T-helper 17 cell (primary cell): ENCODE results near the gene ICAM1. TPM values are rescaled to one million over a fixed set of nuclear protein-coding genes. Genes with fewer than 3 reads are reported as not detected.

ENCODE experiments used
- ATAC-seq: fragments of 150-1000 bp; cut with Tn5 transposase; 2 replicates; pipeline ENCODE4 v1.10.0; 2021; ENCODE audit warnings: mild to moderate bottlenecking, moderate library complexity
- DNase-seq, 3 donors: peaks; one replicate each; pipeline versions ENCODE4 v3.0.0 to v3.0.0-alpha.2; 2020 to 2021
- H3K9me3 ChIP-seq: one replicate; pipeline ENCODE4 v1.7.0; 2013; ENCODE audit warnings: low read length, mild to moderate bottlenecking; ENCODE audit not compliant: control insufficient read depth, poor library complexity, severe bottlenecking
- H3K27ac Mint-ChIP-seq: one replicate; pipeline ENCODE4 v1.8.0; 2022; ENCODE audit warnings: mild to moderate bottlenecking, moderate library complexity, mixed read lengths
- H3K27me3 Mint-ChIP-seq: one replicate; pipeline ENCODE4 v1.8.0; 2022; ENCODE audit warnings: mixed read lengths
- H3K36me3 Mint-ChIP-seq: one replicate; pipeline ENCODE4 v1.8.0; 2022; ENCODE audit warnings: low read depth, mixed read lengths
- H3K4me1 Mint-ChIP-seq: one replicate; pipeline ENCODE4 v1.8.0; 2022; ENCODE audit warnings: mild to moderate bottlenecking, mixed read lengths
- H3K4me3 Mint-ChIP-seq: one replicate; pipeline ENCODE4 v1.8.0; 2022; ENCODE audit warnings: mild to moderate bottlenecking, moderate library complexity, mixed read lengths
- total RNA-seq, 4 donors: library from RNA in 2 of 4; stranded (reverse) in 2 of 4; gene quantifications; one replicate each; pipeline ENCODE4 v1.2.3 and lab custom pipeline; 2022 to 2026

Gene ICAM1
- total RNA-seq, 2 donors from 2014 or later, result 18.7 to 28.1 TPM

GRCh38 chr19:10295847-10296591 is 25.1 kb downstream of the ICAM1 start:
- no peak for DNase-seq
- H3K27me3 Mint-ChIP-seq, result peaks cover 43% of the 10 kb centered on the region

DNA sequence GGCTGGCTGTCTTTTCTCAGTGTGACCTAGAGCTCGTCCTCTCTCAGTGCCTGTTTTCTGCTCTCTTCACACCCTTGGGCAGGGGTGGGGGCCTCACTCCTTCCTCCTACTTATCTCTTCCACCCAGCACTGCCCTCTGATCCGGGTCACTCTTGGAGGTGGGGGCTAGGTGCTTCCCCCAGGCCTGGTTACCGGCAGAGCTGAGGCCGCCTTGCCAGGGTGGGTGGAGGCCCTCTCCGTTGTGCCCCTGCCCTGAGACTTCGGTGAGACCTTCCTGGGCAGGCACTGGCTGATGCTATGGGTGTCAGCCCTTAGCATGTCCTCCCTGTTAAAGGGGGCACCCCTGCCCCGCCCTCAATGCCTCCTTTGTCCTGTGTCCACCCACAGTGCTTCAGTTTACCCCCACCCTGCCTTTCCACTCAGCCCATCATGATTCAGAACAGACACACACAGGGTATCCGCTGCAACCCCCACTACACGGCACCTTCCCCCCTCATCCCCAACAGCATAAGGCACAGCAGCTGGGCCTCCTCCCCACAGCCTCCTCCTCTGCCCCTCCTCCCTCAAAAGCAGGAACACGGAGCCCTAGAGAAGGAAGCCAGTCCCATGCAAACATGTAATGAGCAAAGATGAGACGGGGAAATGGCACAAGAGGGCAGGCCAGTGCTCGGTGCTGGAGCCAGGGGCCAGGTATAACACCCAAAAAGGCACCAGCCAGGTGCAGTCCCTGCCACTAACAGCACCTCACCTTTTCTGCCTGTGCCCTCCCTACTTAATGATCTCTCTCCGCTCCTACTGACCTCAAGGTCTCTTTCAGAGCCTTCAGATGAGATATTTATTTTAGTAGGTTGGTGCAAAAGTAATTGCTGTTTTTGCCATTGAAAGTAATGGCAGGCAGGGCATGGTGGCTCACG is 28.9 kb downstream of the ICAM1 start:
- Mint-ChIP-seq H3K4me3 (peak overlapping the region; percentile 39), H3K36me3 (no peaks in the 10 kb centered on the region), H3K4me1 (peaks cover 13% of the 10 kb centered on the region), H3K27me3 (peaks cover 8% of the 10 kb centered on the region), H3K27ac (no peak overlapping the region)
- no peak for DNase-seq
- no peak for ATAC-seq
- no peaks in the 10 kb centered on the region for H3K9me3 ChIP-seq

More at GRCh38 chr19:10295847-10296591, 25.1 kb downstream of the ICAM1 start:
- peak overlapping the region; percentile 90 for H3K4me3 Mint-ChIP-seq
- peaks cover 27% of the 10 kb centered on the region for H3K4me1 Mint-ChIP-seq
- H3K36me3 Mint-ChIP-seq, result peaks cover 5% of the 10 kb centered on the region
- no peaks in the 10 kb centered on the region for H3K9me3 ChIP-seq
- H3K27ac Mint-ChIP-seq, result peak overlapping the region; percentile 91
- ATAC-seq, result no peak

DNA sequence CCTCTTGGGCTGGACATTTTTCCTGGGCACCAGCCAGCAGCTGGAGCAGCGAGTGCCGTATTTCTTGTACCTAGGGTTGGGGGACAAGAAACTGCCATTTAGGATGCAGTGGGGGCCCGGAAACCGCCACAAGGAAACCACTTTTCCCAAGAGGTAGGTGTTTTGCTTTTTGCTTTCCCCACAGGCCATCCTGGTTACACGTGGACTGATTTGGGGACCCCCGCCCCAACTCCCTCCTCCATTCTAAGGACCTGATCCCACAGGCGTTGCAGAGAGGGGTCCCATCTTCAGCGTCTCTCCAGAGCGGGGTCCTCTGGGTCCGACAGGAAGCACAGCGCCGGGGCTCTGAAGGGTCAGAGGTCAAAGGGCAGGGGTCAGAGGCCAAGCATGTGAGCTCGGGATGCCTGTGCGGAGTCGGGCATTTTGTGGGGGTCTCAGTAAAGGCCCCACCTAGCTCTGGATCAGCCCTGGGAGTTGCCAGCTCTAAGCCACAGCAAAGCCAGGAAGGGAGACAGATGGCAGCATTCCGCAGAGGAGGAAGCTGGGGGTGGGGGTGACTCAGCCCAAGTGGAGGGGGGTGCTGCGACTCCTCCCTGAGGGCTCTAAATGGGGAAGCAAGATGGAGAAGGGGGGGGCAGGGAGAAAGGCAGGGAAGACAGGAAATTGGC is 34.4 kb downstream of the ICAM1 start:
- H3K36me3 Mint-ChIP-seq, result no peaks in the 10 kb centered on the region
- no peaks in the 10 kb centered on the region for H3K27me3 Mint-ChIP-seq
- H3K4me1 Mint-ChIP-seq, result peaks cover 5% of the 10 kb centered on the region
- DNase-seq, result no peak
- H3K4me3 Mint-ChIP-seq, result no peak overlapping the region
- no peak overlapping the region for H3K27ac Mint-ChIP-seq
- no peaks in the 10 kb centered on the region for H3K9me3 ChIP-seq
- no peak for ATAC-seq

DNA sequence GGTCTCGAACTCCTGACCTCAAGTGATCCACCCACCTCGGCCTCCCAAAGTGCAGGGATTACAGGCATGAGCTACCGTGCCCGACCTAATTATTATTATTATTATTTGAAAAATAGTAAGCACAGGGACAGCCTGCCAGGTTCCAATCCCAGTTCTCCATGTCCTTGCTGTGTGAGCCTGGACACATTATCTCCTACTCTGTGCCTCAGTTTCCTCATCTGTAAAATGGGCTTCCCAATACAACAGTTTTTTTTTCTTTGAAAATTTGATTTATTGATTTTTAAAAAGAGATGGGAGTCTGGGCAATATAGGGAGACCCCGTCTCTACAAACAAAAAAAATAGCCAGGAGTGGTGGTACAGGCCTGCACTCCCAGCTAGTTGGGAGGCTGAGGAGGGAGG is 35.4 kb downstream of the ICAM1 start:
- Mint-ChIP-seq H3K4me1 (peaks cover 5% of the 10 kb centered on the region), H3K4me3 (no peak overlapping the region), H3K27ac (no peak overlapping the region), H3K36me3 (no peaks in the 10 kb centered on the region), H3K27me3 (no peaks in the 10 kb centered on the region)
- H3K9me3 ChIP-seq, result no peaks in the 10 kb centered on the region
- no peak for ATAC-seq
- no peak for DNase-seq

- ATAC-seq, result no peak
- DNase-seq, result no peak
- no peaks in the 10 kb centered on the region for H3K9me3 ChIP-seq
- H3K27ac Mint-ChIP-seq, result no peak within 1 kb of the TSS
- no peak within 1 kb of the TSS for H3K4me3 Mint-ChIP-seq
- no peaks in the 10 kb centered on the region for H3K27me3 Mint-ChIP-seq
- H3K36me3 Mint-ChIP-seq, result peaks cover 2% of the 10 kb centered on the region
- peaks cover 1% of the 10 kb centered on the region for H3K4me1 Mint-ChIP-seq
Observed at GRCh38 chr19:10309423-10309822, 38.5 kb downstream of the ICAM1 start, which contains the start of gene ZGLP1. ZGLP1 (minus strand) TSS chr19:10309815.

- Mint-ChIP-seq H3K27ac (peak within 1 kb of the TSS; percentile 92), H3K27me3 (no peaks in the 10 kb centered on the region), H3K4me1 (peaks cover 15% of the 10 kb centered on the region), H3K36me3 (peaks cover 6% of the 10 kb centered on the region), H3K4me3 (peak within 1 kb of the TSS; percentile 92)
- H3K9me3 ChIP-seq, result no peaks in the 10 kb centered on the region
- ATAC-seq (peak; percentile 89), DNase-seq (peak; percentile 87 to 92 (median 89))
Observed at GRCh38 chr19:10315335-10316214, 44.7 kb downstream of the ICAM1 start, which contains the start of gene FDX2. FDX2 (minus strand) TSS chr19:10316015; CDS start chr19:10315996, 19 bp downstream.

GRCh38 chr19:10316229-10317044 is 45.5 kb downstream of the ICAM1 start:
- H3K9me3 ChIP-seq, result no peaks in the 10 kb centered on the region
- Mint-ChIP-seq H3K36me3 (peaks cover 6% of the 10 kb centered on the region), H3K27me3 (no peaks in the 10 kb centered on the region), H3K4me1 (peaks cover 15% of the 10 kb centered on the region), H3K27ac (peak overlapping the region; percentile 92), H3K4me3 (peak overlapping the region; percentile 92)
- DNase-seq, result no peak
- ATAC-seq, result no peak

DNA sequence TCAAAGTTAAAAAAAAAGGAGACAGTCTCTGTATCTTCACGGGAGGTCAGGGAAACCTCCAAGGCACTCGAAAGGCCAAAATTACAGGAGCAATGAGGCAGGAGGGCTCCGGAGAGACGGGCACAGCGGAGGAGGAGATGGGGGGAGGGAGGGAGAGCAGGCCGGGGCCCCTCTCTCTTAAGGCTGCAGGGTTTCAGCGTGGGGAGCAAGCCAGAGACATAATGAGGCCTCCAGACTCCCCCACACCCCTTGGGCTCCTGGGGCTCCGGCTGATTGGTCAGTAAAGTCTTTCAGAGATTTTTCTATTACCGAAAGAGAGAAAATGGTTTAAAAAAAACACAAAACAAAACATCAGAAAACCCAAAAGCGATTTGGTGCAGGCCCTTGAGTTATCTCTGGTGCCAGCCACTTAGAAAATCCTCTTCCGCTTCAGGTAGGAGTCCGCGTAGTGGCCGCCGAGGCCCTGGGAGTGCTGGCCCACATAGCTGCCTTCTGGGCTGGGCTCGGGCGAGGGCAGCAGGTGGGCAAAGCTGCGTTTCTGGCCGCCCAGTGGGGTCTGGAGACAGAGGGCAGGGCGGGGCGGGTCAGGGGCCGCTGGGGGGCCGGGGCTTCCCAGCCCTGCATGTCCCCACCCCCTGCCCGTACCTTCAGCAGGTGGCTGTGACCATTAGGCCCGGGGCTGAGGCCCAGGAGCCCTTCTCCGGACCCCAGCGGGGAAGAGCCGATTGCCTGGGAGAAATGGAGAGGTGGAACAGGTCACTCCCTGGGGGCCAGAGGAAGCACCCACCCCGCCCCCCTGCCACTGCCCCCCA is 46.3 kb downstream of the ICAM1 start:
- no peak for ATAC-seq
- Mint-ChIP-seq H3K4me3 (no peak overlapping the region), H3K36me3 (peaks cover 10% of the 10 kb centered on the region), H3K27ac (peak overlapping the region; percentile 92), H3K4me1 (peaks cover 20% of the 10 kb centered on the region), H3K27me3 (no peaks in the 10 kb centered on the region)
- DNase-seq, result no peak
- no peaks in the 10 kb centered on the region for H3K9me3 ChIP-seq

DNA sequence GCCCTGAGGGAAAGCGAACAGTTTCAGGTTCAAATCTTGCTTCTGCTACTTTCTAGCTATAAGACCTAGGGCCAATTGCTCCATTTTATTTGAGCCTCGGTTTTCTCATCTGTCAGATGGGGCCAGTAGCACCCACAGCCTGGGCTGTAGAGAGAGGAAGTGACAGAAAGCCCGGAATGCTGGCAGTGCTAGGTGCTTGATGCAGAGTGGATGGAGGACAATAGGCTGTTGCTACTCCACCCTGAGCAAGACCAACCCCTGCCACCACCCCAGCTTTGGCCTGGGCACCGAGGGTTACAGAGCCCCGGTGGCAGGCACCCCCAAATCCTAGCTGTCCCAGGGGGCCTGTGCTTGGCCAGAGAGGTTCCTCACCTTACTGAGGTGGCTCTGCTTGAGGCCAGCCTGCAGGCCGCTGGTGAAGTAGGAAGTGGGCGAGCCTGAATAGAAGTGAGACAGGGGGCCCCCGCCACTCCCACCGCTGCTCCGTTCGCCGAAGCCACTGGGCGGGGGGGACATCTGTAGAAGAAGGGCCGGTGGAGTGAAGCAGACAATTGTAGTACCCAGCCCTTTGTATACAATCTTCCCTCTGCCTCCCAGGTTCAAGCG is 47.0 kb downstream of the ICAM1 start:
- Mint-ChIP-seq H3K27ac (no peak overlapping the region), H3K36me3 (peaks cover 10% of the 10 kb centered on the region), H3K4me3 (no peak overlapping the region), H3K27me3 (no peaks in the 10 kb centered on the region), H3K4me1 (peaks cover 20% of the 10 kb centered on the region)
- no peak for ATAC-seq
- no peak for DNase-seq
- no peaks in the 10 kb centered on the region for H3K9me3 ChIP-seq

DNA sequence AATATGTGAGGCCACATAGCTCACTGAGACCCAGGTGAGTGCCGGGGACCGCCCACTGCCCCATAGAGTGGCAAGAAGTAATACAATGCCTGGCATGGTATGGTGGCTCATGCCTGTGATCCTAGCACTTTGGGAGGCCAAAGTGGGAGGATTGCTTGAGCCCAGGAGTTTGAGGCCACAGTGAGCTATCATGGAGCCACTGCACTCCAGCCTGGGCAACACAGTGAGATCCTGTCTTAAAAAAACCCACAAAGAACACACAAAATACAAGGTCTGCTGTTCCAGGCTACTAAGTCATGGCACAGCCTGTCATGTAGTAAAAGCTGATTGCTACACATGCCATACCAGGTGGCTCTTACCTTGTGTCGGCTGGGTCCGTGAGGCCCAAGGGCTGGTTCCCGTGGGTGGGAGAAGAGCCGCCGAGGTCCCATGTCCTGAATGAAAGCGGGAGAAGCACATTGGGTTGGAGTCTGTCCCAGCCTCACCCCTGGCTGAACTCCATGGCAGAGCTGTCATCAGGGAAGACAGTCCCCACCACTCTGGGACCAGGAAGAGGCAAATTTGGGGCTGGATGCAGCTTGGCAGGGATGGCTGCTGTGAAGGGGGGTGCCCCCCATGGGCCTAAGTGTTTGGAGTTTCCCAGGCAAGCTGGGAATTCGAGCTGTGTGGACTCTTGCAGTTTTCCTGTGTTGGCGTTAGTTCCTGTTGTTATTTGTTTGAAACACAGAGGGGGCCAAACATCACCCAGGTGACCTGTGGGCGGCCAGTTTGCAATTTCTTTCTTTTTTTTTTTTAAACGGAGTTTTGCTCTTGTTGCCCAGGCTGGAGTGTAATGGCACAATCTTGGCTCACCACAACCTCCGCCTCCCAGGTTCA is 48.1 kb downstream of the ICAM1 start:
- peaks cover 8% of the 10 kb centered on the region for H3K36me3 Mint-ChIP-seq
- no peaks in the 10 kb centered on the region for H3K27me3 Mint-ChIP-seq
- DNase-seq (no peak), ATAC-seq (no peak)
- peaks cover 20% of the 10 kb centered on the region for H3K4me1 Mint-ChIP-seq
- no peak overlapping the region for H3K4me3 Mint-ChIP-seq
- no peaks in the 10 kb centered on the region for H3K9me3 ChIP-seq
- no peak overlapping the region for H3K27ac Mint-ChIP-seq
